HG03354 (cell line): ENCODE measurements around the gene CORO1C.

Experiments
- ATAC-seq: cut with Tn5 transposase; IDR thresholded peaks from one replicate; pipeline ENCODE4 v1.9.1; 2021; ENCODE audit warnings: mild to moderate bottlenecking; ENCODE audit not compliant: unreplicated experiment, poor library complexity, severe bottlenecking

CORO1C gene

DNA sequence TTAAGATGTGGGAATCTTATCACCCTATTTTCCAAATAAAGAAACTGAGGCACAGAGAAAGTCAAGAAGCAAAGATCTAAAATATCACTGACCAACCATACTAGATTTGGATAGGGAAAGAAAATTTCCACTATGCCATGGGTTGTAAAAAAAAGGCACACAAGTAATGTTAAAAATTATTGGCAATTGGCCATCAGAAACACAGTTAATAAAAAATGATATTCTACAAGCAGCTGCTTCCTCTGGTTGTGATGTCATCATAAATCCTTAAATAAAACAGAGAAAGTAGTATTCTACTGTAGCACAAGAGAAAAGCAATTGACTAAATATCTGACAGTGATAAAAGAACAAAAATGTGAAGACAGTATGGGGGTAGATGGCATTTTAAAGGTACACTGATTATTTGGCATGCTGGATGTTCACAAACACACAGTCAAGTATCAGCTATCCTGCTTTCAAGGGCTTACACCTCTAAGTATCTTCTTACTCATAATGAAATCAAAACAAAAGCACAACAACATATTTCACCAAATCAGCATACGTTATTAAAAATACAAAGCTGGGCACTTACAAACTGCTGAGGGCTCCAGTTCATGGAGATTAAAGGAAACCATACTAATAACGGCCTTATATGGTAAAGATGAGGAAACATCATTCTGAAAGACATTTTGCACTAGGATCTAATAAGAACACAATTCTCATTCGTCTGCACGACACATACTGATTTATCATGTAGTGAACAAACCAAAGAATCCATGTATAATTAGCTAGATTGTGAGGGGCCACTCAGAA, 45.7 kb downstream of the CORO1C start:
- ATAC-seq, result no peak

DNA sequence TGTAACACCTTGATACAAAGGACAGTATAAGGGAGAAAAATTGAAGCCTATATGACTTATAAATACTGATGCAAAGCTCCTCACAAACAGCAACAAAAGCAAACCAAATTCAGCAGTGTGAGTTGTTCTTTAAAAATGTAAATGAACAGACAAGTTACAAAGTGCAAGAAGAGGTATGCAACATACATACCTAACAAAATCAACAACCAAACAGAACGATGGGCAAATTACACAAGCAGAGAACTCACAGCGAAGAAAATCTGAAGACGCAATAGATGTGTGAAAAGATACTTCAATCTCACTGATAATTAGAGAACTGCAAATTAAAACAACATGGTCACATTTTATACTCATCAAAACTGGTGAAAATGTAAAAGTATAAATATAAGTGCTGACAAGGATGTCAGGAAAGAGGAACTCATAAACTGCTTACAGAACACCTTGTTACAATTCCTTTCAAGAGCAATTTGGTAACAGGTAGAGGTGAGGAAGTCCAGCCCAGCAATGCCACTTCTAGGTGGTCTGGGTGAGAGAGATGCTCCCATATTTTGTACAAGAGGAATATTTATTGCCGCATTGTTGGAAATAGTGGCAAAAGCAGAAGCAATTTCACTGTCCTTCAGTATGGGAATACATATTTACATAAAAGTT, 47.3 kb downstream of the CORO1C start:
- no peak for ATAC-seq

DNA sequence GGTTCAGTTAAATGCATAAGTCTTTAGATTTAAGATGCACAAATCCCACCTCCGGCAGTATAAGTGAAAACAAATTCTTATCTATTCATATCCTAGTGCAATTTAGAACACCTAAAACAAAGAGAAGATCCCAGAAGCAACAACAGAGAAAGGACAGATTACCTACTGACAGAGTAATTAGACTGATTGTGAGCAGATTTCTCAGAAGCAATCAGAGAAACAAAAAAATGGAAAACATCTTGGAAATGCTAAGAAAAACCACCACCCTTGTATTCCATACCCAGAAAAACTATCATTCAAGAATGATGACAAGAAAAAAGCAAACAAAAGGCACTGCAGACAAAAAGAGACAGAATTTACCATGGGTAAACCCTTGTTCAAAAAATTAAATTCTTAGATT, 50.0 kb downstream of the CORO1C start:
- ATAC-seq, result no peak

DNA sequence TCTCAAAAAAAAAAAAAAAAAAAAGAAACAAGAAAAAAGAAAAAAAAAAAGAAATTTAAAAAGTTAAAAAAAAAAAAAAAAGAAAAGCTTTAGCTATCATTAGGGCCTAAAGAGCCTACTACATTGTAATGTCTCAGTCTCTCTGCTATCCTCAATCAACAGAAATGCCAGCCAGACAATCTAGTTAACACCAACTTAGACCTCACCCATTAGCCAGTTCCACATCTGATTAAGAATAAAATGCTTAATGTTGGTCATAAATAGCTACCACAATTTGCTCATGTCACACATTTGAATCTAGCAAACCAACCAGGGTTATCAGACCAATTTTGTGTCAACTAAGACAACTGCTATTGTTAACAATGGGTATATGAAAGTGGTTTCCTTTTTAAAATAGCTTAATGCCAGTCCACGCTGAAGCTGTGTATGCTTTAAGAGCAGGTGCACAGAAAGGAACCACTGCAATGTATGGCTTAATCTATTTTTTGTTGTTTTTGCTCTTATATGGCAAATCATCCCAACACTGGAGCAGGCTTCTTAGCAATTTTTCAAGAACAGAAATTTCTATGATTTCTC, 52.1 kb downstream of the CORO1C start:
- ATAC-seq, result no peak

DNA sequence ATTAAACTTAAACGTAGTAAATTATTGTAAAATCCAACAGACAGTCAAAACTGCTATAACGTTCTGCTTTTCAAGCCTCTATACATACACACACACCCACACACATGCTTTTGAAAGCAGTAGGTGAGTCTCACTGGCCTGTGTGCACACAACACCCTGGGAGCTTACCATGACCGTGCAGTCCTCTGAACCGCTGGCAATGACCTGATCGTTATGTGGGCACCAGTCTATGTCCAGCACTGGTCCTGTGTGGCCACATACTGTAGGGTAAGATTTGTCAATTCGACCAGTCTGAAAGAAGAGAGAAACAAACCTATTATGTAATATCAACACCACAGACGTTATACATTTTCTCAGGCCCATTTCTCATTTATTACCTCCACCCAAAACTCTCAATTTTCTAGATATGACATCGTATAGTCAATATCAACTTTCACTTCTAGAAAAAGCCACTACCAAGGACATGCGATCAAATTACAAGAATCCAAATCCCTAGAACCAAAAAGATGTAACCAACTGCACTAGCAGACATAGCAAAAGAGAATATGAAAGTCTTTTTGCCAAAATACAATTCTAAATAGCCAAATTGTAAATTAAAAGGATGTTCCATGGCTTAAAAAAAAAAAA, 53.1 kb downstream of the CORO1C start:
- ATAC-seq, result no peak

DNA sequence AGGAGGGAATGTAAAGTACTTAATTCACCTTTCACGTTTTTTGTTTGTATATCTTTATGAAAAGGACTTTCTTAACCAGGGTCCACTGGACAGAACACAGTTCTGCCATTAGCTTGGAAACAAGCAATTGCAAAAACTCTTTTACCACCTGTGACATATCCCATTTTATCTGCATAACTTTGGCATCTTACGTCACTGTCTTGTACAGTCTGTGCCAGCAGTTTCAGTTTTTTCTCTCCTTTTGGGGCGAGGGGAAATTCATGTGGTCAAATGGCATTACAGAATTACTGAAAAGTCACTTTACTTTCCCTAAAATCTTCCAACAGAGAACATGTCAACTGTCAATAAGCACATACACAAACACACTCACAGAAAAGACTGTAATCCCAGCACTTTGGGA, 53.9 kb downstream of the CORO1C start:
- ATAC-seq, result no peak

DNA sequence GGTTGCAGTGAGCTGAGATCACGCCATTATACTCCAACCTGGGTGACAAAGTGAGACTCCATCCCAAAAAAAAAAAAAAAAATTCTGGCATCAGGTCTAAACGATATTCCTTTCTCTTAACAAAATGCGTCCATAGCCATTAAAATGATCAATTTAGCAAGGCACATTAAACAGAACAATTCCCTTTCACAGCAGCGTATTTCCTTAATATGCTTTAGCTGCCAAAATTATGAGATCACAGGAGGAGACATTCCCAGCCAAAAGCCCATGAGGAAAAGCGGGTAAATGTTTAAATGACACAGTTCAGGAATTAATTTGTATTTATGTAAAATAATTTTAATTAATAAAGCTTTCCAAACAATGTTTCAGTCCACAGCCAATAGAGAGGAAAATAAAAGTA, 54.6 kb downstream of the CORO1C start:
- no peak for ATAC-seq

DNA sequence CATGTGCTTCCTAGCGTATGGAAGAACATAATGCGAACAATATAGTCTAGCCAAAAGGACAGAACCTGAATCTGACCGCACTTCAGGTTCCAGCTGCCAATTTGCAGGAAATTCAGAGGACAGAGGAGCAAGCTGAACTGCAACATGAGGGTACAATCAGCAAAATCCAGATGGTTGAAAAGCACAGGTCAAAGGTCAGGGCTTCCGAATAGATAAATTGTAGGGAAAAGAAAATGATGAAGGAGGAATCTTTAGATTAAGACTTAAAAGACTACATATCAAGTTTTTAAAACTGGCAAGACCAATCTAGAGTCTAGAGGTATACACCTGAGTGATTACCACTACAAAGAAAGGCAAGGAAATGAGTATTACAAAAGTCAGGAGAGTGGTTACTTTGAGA, 55.5 kb downstream of the CORO1C start:
- no peak for ATAC-seq

DNA sequence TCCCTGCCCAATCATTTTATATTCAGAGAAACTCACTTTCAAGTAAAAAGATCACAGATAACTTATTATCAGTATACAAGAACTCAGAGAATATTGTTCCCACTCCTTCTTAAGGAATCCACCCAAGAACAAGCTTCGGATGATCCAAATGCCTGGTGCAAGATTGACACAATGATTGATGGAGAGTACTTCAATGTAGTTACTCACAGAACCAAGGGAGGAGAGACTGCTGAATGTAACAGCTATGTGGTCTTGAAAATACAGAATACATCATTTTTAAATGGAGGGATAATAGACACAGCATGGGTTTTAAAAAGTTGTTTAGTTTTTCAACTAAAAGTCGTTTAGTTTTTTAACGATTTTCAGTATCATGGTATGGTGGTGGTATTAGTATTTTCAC, 59.3 kb downstream of the CORO1C start:
- no peak for ATAC-seq

DNA sequence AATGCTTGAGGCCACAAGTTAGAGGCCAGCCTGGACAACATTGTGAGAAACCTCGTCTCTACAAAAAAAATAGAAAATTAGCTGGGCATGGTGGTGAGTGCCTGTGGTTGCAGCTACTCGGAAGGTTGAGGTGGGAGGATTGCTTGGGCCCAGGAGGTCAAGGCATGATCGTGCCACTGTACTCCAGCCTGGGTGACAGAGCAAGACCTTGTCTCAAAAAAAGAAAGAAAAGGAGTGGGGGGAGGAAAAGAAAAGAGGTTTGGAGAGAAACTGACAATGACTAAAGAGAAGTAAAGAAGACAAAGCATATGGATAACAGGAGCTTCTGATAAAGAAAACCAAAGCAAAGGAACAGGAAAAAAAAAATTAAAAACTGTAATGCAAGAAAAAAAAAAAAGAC, 60.2 kb downstream of the CORO1C start:
- no peak for ATAC-seq

DNA sequence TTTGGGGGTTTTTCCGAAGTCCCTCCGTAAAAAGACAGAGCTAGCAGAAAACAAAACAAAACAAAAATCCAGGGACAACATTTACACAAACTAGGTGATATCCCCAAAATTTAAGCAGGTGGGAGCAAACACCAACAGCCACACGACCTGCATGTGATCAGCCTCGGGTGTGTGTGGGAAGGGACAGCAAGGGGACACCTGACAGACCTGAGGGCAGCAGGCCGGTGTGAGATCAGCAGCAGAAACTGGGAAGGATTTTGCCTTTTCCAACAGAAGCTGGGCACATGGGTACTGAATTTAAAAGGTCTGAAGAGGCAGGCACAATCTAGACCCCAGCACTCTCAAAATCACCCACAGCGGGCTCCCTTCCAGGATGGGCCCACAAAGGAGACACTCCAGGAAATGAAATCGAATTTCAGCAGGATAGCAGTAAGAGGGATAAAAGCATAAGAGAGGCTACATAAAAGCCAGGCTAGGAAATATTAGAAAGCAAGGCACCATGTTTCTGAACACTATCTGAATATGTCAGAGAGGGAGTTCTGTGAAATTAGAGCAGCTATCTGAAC, 61.2 kb downstream of the CORO1C start:
- no peak for ATAC-seq

DNA sequence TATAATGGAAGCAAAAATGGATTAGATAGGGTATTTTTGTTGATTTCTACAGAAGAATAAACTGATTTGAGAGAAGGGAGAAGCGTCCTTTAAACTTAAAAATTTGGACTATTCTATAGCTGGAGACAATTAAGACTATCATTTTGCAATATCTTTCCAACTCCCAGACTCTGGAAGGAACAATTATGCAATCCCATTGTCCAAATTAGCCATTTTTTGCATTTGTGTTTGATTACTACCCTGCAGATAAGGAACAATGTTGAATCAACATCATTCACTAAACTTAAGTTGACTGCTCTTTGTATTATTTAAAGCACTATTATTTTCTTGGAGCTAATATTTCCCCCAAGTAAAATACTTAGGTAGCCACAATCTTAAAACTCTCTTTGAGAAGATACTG, 62.8 kb downstream of the CORO1C start:
- no peak for ATAC-seq

DNA sequence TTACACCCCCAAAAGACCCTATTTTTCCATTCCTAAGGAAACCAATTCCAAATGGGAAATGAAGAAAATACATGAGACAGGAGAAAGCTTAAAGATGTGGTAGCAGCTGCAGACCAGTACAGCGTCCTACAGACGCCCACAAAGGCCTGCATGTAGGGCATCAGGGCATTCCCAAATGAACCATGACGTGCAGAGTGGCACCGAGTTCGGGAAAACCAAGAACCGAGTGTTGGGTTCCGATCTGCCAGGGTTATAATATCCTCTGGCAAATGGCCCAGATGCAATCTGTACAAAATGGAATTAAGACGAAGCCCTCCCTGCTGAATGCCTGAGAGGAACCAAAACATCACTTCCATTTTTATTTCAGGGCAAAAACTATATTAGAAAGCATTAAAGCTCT, 63.3 kb downstream of the CORO1C start:
- no peak for ATAC-seq

DNA sequence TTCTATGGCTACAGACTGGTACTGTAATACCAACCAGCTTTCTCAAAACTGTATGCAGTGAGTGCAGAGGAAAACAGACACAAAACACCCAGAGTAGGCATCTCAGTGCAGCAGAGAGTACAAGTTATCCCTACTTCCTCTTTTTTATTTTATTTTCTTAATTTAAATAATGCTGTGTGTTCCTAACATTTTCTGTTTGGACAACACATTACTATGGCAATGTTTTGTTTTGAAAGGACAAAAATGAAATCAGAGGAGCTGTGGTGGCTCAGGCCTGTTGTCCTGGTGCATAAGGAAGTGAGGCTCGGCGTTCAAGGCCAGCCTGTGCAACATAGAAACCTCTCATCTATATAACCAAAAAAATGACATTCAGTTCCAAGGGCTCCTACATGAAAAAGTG, 64.0 kb downstream of the CORO1C start:
- ATAC-seq, result peak; percentile 47

DNA sequence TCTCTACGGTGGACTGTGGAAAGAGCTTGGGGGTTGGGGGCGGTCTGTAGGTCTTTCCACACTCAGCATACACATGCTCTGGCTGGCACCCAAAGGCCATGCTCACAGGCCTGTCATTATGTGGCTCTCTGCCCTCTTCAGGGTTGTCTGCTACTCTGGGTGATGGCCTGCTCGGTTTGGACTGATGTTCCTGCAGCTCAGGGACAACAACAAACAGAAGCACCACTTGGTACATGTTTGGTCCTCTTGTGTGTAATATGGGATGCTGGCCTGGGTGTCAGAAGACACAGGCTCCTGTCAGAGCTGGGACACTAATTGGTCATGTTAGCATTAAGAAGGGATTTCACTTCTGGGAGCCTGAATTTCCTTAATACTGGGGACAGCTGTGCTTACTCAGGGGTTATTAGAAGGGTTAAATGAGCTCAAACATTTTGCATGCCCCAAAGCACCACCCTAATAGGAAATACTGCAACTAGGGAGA, 64.9 kb downstream of the CORO1C start:
- ATAC-seq, result no peak

DNA sequence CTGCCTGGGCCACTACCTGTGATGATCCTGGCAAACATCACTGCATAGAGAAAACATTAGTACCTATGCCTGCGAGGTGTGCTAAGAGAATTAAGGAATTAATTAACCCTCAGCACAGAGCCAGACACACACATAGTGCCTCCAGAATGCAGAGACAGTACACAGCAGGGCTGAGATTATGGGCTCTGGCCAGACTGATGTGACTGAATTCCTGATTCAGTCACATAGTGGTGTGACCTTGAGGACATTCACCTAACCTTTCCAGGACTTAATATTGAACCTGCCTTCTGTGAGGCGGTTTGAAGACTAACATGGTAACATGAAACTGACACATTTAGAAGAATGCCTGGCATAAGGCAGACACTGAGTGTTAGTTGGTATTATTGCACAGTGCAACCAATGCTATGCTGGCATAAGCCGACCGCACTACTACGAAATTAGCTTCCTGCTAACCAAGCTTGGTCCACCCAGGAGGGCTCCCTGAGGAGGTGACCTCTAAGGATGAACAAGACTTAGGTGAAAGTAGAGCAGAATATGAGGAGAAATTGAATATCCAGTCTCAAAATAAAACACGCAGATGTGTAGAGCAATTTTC, 65.6 kb downstream of the CORO1C start:
- no peak for ATAC-seq

DNA sequence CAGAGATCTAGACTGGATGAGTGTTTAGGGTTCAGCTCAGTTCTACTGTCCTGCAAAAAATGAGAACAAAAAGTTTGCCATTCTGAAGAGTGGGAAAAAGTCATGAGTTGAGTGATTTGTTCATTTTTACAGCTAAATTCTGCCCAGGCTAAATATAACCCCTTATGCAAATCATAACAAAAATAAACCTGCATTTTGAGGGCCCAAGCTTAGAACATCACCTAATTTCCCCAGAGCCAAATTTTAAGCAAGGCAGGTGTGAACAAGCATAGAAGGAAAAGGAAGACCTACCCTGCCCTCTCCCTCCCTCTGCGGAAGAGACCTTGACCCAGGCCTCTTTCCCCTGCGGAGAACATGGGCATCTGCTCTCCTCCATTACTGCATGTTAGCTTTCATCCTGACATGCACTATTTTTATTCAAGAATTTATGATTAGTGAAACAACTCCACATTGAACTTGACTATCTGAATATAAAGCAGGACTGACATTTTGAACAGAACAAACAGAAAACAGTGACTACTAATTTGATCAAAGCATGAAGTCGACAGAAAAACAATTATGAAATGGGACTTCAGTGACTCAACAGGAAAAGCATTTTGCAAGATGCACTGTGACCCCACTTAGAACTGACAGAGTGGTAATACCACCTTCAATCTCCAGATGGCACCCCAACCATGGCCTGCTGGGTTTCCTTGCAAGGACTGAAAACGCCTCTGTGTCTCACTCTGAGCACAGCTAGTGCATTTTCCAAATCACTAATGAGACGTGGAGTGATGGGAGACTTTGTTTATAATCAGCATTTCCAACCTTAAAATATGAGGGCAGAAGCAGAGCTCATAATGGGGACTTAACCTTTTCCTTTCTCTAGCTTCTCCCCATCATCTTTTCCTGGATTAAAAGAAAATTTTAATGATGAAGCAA, 66.7 kb downstream of the CORO1C start:
- peak; percentile 83 for ATAC-seq

DNA sequence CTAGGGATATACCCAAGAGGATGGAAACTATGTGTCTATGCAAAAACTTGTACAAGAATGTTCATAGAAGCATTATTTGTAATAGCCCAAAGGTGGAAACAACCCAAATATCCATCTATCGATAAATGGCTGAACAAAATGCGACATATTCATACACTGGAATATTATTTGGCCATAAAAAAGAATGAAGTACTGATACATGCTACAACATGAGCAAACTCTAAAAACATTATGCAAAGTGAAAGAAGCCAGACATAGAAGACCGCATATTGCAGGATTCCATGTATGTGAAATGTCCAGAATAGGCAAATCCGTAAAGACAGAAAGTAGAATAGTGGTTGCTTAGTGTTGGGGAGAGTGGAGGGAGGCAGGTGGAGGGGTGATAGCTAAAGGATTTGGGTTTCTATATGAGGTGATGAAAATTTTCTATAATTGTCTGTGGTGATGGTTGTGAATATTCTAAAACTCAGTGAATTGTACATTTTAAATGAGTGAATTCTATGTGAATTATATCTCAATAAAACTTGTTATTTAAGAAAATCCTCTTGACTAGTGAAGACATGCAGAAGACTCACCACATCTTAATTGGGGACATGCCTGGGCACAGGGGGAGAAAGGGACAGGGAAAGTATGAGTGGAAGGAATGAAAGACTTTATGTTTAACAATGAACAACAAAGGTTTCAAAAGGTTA, 67.8 kb downstream of the CORO1C start:
- ATAC-seq, result no peak
